CD1c-positive myeloid dendritic cell (primary cell): ENCODE results near the gene VPS35L.
"Not testable (repeated sequence)": the region's sequence is repeated elsewhere in the genome, so short reads cannot be mapped to it uniquely, and the experiment has no call there.

Experiments used
- DNase-seq: peaks from one replicate; pipeline ENCODE4 v3.0.0-alpha.2; 2016; ENCODE audit errors: extremely low spot score

Gene VPS35L

GRCh38 chr16:19711643-19712042, 156.1 kb downstream of the VPS35L start:
- DNase-seq = no peak

GRCh38 chr16:19712418-19713058, 157.0 kb downstream of the VPS35L start:
- DNase-seq = no peak

DNA sequence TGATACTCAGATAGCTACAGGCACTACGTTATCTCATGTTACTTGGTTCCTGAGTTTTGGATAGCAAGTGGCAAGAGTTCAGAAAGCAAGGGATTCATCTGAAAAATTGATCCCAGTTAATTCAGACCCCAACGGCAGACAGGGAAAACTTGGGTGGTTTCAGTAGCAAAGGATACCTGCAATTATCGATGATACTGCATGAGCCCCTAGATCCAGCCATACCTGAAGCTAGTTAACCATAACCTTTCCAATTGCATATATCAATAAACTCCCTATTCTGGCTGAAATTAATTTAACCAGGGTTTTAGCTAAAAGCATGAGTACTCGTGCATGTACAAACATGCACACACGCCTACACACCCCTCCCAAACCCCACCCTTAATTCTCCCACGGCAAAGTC, 158.2 kb downstream of the VPS35L start:
- DNase-seq = no peak

DNA sequence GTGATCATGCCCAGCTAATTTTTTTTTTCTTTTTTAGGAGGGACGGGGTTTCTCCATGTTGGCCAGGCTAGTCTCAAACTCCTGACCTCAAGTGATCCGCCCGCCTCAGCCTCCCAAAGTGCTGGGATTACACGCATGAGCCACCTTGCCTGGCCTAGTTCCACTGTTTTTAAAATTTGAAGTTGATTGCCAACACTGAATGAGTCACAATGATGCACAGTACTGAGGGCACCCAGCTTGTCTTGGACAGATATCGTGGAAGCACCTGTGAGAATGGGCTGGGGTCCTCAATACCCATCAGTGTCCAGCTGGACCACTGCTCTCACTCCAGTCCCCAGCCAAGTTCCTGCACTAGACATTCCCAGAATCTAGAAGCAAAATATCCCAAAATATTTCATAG, 160.1 kb downstream of the VPS35L start:
- no peak for DNase-seq

DNA sequence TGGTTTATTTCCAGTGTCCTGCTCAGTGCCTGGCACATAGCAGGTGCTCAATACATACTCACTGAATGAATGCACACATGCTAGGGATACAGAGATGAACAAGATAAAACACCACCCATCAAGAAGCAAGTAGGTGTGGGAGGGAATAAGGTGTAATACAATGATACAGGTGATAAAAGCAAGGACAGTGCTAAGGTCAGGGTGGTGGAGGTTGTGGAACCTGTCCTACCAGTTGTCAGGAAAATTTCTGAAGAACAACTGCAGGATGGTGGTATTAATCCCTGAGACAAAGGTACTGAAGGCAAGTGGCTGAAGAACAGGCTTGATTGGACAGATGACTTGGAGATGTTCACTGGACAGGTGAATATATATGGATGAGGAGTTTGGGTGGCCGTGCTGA, 160.7 kb downstream of the VPS35L start:
- no peak for DNase-seq

DNA sequence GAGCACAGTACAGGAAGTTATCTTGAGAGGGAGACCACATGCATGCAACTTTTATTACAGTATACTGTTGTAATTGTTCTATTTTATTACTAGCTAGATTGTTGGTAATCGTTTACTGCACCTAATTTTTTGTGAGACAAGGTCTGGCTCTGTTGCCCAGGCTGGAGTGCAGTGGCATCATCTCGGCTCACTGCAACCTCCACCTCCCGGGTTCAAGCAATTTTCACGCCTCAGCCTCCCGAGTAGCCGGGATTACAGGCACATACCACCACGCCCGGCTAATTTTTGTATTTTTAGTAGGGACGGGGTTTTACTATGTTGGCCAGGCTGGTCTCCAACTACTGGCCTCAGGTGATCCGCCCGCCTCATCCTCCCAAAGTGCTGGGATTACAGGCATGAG, 161.2 kb downstream of the VPS35L start:
- DNase-seq = not testable (repeated sequence)

- no peak for DNase-seq
These were observed 161.8 kb downstream of the VPS35L start for GRCh38 chr16:19717314-19717713.

DNA sequence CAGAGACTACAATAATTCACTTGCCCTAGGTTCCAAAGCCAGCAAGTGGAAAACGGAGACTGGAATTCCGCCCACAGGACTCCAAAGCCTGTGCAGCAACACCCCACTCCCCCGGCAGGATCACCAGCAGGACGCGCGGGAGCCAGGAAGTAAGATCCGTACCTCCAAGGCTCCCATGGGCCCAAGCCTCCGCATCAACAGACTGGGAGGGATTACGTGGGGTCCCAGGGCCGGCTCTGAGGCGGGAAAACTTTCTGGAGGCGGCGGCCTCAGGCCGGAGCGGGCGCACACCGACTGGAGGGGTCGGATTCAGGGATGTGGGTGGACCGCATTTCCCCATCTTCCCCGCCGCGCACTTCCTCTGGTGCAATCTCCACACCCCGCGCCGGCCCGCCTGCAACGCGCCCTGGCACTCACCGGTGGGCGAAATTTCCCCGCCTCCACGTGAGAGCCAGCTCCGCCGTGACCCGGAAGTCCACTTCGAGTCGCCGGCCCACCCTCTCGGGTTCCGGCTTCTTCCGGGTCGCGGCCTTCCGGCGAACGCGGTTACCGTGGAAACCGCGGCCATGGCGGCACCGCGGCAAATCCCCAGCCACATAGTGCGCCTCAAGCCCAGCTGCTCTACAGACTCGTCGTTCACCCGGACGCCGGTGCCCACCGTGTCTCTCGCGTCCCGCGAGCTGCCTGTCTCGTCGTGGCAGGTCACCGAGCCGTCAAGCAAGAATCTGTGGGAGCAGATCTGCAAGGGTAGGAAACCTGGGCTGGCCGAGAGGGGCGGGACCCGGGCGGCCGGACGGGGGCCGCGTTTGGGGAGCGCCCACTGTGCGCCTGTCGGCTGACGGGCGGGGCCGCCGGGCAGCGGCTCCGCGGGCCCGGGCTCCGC, 162.5 kb downstream of the VPS35L start, which contains the start of the genes IQCK and KNOP1:
Gene IQCK (plus strand): TSS at position 531 of the 883 bp plus-strand sequence. CDS start 36 bp downstream, at position 567.
Gene KNOP1 (minus strand): TSS at position 487 of the 883 bp plus-strand sequence. CDS start 3,192 bp downstream, outside the sequence.
- DNase-seq = peak; percentile 97

GRCh38 chr16:19718624-19718965, 163.1 kb downstream of the VPS35L start:
- DNase-seq = no peak

GRCh38 chr16:19722269-19722952, 166.9 kb downstream of the VPS35L start:
- DNase-seq = no peak

- no peak for DNase-seq
These were observed 167.5 kb downstream of the VPS35L start for GRCh38 chr16:19722981-19723380.

DNA sequence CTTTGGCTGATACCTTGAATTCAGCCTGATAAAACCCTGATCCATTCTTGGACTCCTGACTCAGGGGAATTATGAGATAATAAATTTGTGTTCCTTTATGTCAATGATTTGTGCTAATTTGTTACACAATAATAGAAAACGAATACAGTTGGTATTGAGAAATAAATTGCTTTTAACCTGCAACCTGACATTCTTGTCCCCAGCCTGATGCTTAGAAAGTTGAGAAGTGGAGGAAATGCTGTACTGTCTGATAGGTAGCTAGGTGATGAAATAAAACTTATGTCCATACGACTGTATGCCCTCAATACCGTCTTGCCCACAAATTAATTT, 173.1 kb downstream of the VPS35L start:
- DNase-seq = no peak

- no peak for DNase-seq
These were observed 178.0 kb downstream of the VPS35L start for GRCh38 chr16:19733551-19733950.

- no peak for DNase-seq
These were observed 179.8 kb downstream of the VPS35L start for GRCh38 chr16:19735074-19735867.

- DNase-seq = peak; percentile 1
These were observed 182.0 kb downstream of the VPS35L start for GRCh38 chr16:19737306-19738038.

- DNase-seq = no peak
These were observed 185.9 kb downstream of the VPS35L start for GRCh38 chr16:19741354-19741753.

DNA sequence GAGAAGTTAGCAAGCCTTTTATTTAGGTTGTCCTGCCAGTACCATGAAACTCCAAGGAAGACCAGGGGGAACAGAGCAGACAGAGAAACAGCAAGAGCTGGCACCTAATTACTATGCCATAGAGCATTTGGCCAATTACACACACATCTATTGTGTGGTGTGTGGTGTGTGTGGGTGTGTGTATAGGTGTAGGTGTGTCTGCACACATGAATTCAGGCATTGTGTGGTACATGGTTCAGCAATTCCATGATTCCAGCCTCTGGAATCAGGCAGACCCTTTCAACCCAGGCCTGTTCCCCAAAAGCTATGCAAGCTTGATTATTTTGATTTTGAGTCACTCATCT, 188.3 kb downstream of the VPS35L start:
- DNase-seq = no peak

DNA sequence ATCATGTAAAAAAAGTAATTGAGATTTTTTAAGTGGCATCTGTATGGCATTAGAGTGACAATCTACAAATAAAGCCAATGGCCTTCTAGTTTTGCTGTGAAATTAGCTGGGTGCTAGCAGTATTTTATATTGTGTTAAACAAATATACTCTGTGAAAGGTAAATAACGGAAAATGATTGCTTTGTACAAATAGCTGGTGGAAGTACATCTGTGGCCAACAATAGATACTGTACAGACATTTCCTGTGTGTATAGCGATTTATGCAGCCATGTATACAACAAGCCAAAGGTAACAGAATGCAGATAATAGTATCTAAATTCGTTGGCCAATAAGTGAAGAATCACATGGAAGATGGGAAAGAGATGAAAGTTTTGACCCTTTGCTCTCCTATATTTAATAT, 189.2 kb downstream of the VPS35L start:
- no peak for DNase-seq

DNA sequence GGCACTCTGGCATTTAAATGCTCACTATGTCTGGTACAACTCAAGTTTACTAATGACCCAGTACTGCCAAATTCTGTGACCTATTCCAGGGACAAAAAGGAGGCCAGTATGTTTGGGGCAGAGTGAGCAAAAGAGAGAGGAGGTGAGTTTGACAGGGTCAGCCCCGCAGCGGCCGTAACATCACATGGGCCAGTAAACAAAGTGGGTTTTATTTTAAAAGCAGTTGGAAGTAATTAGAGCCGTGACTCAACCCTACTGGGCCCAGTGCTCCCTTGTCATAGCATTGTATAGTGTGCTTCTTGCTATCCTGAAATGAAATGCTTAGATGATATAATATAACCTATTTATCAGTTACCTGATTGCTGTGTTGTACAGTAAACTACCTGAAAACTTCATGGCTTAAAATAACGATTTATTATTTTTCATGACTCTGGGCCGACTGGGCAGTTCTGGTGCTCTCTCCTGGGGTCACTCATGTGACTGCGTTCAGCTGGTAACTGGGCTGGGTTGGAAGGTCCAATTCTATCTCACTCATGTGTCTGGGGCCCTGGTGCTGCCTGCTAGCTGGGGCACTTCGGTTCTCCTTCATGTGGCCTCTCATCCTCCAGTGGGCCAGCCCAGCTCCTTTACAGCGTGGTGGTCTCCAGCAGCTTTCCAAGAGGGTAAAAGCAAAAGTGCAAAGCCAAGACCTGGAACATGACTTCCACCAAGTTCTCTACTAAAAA, 189.9 kb downstream of the VPS35L start:
- DNase-seq = no peak

GRCh38 chr16:19746561-19746960, 191.1 kb downstream of the VPS35L start:
- DNase-seq = no peak
